IMR-90 (cell line): ENCODE data around the gene VCPKMT. TPM values are rescaled to one million over a fixed set of nuclear protein-coding genes. Genes with fewer than 3 reads are reported as not detected.

Source experiments
- ATAC-seq: fragments of 200-7000 bp; cut with Tn5 transposase; 2 replicates; pipeline ENCODE4 v1.9.1; 2020; ENCODE audit warnings: low read depth, mild to moderate bottlenecking, moderate library complexity
- BruUV-seq: library from RNA; stranded (reverse); fragments of 400-500 nt; replicated peaks from 2 replicates; lab custom pipeline; 2021; lab: Mats Ljungman, UMichigan
- CTCF ChIA-PET: fragments of 300-600 bp; formaldehyde crosslinking; extraction: SDS; loops from one replicate; lab custom pipeline; 2021; ENCODE audit warnings: antibody characterized with exemption; lab: Yijun Ruan, JAX
- POLR2A ChIA-PET: fragments of 300-600 bp; sonication (Branson Sonifier 250); formaldehyde crosslinking; loops from one replicate; lab custom pipeline; 2022; ENCODE audit warnings: antibody characterized with exemption; ENCODE audit not compliant: unreplicated experiment; lab: Charles Lee
- DNase-seq: peaks from one replicate; pipeline ENCODE4 v3.0.0; 2013
- H2AFZ ChIP-seq: replicated peaks from 2 replicates; pipeline ENCODE3; 2013; ENCODE audit warnings: low read length, mild to moderate bottlenecking; ENCODE audit not compliant: poor library complexity
- H2AK5ac ChIP-seq: 2 replicates; pipeline ENCODE4 v1.6.1; 2013; ENCODE audit warnings: low read depth, low read length, inconsistent platforms
- H2AK9ac ChIP-seq: replicated peaks from 2 replicates; pipeline ENCODE3; 2013; ENCODE audit warnings: mild to moderate bottlenecking, low read depth, low read length, moderate library complexity; ENCODE audit not compliant: poor library complexity
- H2BK120ac ChIP-seq: 2 replicates; pipeline ENCODE4 v1.6.1; 2013; ENCODE audit warnings: low read depth, low read length, inconsistent platforms
- H2BK15ac ChIP-seq: 3 replicates; pipeline ENCODE4 v1.6.1; 2013; ENCODE audit warnings: low read depth, low read length, inconsistent platforms
- H2BK20ac ChIP-seq: 2 replicates; pipeline ENCODE4 v1.6.1; 2013; ENCODE audit warnings: low read depth, mild to moderate bottlenecking, inconsistent platforms, low read length, moderate library complexity
- H2BK5ac ChIP-seq: 2 replicates; pipeline ENCODE4 v1.6.1; 2013; ENCODE audit warnings: mild to moderate bottlenecking, low read depth, low read length, inconsistent platforms; ENCODE audit not compliant: poor library complexity, severe bottlenecking
- H3K14ac ChIP-seq: replicated peaks from 2 replicates; pipeline ENCODE4 v1.6.1; 2013; ENCODE audit warnings: low read depth, low read length, inconsistent platforms
- H3K18ac ChIP-seq: 2 replicates; pipeline ENCODE4 v1.6.1; 2013; ENCODE audit warnings: low read depth, low read length, control low read depth
- H3K23ac ChIP-seq: 2 replicates; pipeline ENCODE4 v1.6.1; 2013; ENCODE audit warnings: low read depth, low read length, inconsistent platforms
- H3K27ac ChIP-seq: 2 replicates; pipeline ENCODE4 v1.5.1; 2013; ENCODE audit warnings: mild to moderate bottlenecking, control low read depth, low read length; ENCODE audit not compliant: insufficient read depth
- H3K27me3 ChIP-seq: 2 replicates; pipeline ENCODE4 v1.6.1; 2013; ENCODE audit warnings: low read length; ENCODE audit not compliant: control insufficient read depth, insufficient read depth
- H3K36me3 ChIP-seq: 2 replicates; pipeline ENCODE4 v1.6.1; 2013; ENCODE audit warnings: low read length, mixed read lengths; ENCODE audit not compliant: control insufficient read depth, insufficient read depth
- H3K4ac ChIP-seq: 2 replicates; pipeline ENCODE4 v1.6.1; 2013; ENCODE audit warnings: low read depth, low read length, inconsistent platforms
- H3K4me1 ChIP-seq: 2 replicates; pipeline ENCODE4 v1.6.1; 2013; ENCODE audit warnings: low read length, mixed read lengths; ENCODE audit not compliant: control insufficient read depth, insufficient read depth
- H3K4me2 ChIP-seq: 2 replicates; pipeline ENCODE4 v1.6.1; 2013; ENCODE audit warnings: low read depth, mild to moderate bottlenecking, control low read depth, low read length, moderate library complexity
- H3K4me3 ChIP-seq: 2 replicates; pipeline ENCODE4 v1.5.1; 2013; ENCODE audit warnings: low read depth, mild to moderate bottlenecking, control low read depth, low read length, moderate library complexity; ENCODE audit not compliant: insufficient read depth
- H3K56ac ChIP-seq: 2 replicates; pipeline ENCODE4 v1.6.1; 2013; ENCODE audit warnings: low read length, inconsistent platforms; ENCODE audit not compliant: insufficient read depth; ENCODE audit errors: extremely low read depth
- H3K79me1 ChIP-seq, 2 experiments: 2 replicates each; pipeline ENCODE4 v1.6.1; 2013; ENCODE audit warnings: low read length in 2 of 2, inconsistent platforms in 1 of 2, low read depth in 1 of 2
- H3K9ac ChIP-seq: 2 replicates; pipeline ENCODE4 v1.6.1; 2013; ENCODE audit warnings: low read depth, low read length, control low read depth
- H3K9me1 ChIP-seq: 2 replicates; pipeline ENCODE4 v1.6.1; 2013; ENCODE audit warnings: low read length, inconsistent platforms; ENCODE audit not compliant: insufficient read depth
- H3K9me3 ChIP-seq: 2 replicates; pipeline ENCODE4 v1.6.1; 2013; ENCODE audit warnings: low read length; ENCODE audit not compliant: control insufficient read depth, insufficient read depth
- H4K20me1 ChIP-seq: 2 replicates; pipeline ENCODE4 v1.6.1; 2013; ENCODE audit warnings: low read length, inconsistent platforms; ENCODE audit not compliant: insufficient read depth
- H4K5ac ChIP-seq: 2 replicates; pipeline ENCODE4 v1.6.1; 2013; ENCODE audit warnings: mild to moderate bottlenecking, low read depth, low read length, control low read depth
- H4K8ac ChIP-seq, 2 experiments: 2 replicates each; pipeline ENCODE4 v1.6.1; 2013; ENCODE audit warnings: low read depth in 2 of 2, low read length in 2 of 2, control low read depth in 1 of 2, inconsistent platforms in 1 of 2
- H4K91ac ChIP-seq: 2 replicates; pipeline ENCODE4 v1.6.1; 2013; ENCODE audit warnings: low read depth, low read length, inconsistent platforms; ENCODE audit not compliant: insufficient read depth
- NFE2L2 ChIP-seq: fragments of 150-350 bp; IDR thresholded peaks from 2 replicates; pipeline ENCODE4 v1.6.1; 2016; ENCODE audit warnings: low read depth, mild to moderate bottlenecking, low read length
- RCOR1 ChIP-seq: IDR thresholded peaks from 2 replicates; pipeline ENCODE4 v1.6.1; 2012; ENCODE audit warnings: mild to moderate bottlenecking, low read length, improper control_type of control experiment; ENCODE audit not compliant: insufficient replicate concordance
- RFX5 ChIP-seq: IDR thresholded peaks from 2 replicates; pipeline ENCODE4 v1.8.0; 2012; ENCODE audit warnings: low read depth, mild to moderate bottlenecking, low read length, moderate library complexity
- WGBS, 2 experiments: methylation state at CpG; one replicate each; pipeline versions ENCODE4 v1.1.5 to v1.1.7; 2013; ENCODE audit warnings: missing lambda C conversion rate in 2 of 2; ENCODE audit not compliant: insufficient read length in 1 of 2; ENCODE audit errors: extremely low coverage in 2 of 2; 5-methylcytosine and 5-hydroxymethylcytosine counted together
- dilution Hi-C: fragments of 300-500 bp; cut with HindIII; formaldehyde crosslinking; loops from one replicate; pipeline ENCODE4 v1.14.3; 2018; ENCODE audit warnings: low sequenced_read_pairs; ENCODE audit not compliant: unreplicated experiment
- in situ Hi-C: fragments of 300-500 bp; cut with MboI; formaldehyde crosslinking; loops from 3 replicates; pipeline ENCODE4 v1.14.3; 2019; ENCODE audit warnings: low sequenced_read_pairs, inconsistent platforms, mixed read lengths
- intact Hi-C: fragments of 100-400 bp; cut with micrococcal nuclease; formaldehyde crosslinking; loops from 2 replicates; pipeline ENCODE4 v1.10.0; 2022
- polyA plus RNA-seq, 3 experiments: library from polyadenylated mRNA; depleted of rRNA; stranded (reverse); fragments of >200 nt; gene quantifications; 2 replicates each; pipeline ENCODE4 v1.2.3, GENCODE V29; 2012; ENCODE audit warnings: low replicate concordance in 1 of 3
- total RNA-seq: library from RNA; depleted of rRNA; stranded (reverse); fragments of >200 nt; gene quantifications from 2 replicates; pipeline ENCODE4 v1.2.3, GENCODE V29; 2012
- TF ChIP-seq, protein P1 (sequence below): fragments of 150-350 bp; IDR thresholded peaks from 2 replicates; pipeline ENCODE4 v1.6.1; 2017; ENCODE audit warnings: mild to moderate bottlenecking, antibody characterized with exemption, low read length, low read depth

The VCPKMT gene
- total and polyA plus RNA-seq, 2 of the 4 experiments (the other 2 are of a cell fraction) = 2.5 to 4.7 TPM

DNA sequence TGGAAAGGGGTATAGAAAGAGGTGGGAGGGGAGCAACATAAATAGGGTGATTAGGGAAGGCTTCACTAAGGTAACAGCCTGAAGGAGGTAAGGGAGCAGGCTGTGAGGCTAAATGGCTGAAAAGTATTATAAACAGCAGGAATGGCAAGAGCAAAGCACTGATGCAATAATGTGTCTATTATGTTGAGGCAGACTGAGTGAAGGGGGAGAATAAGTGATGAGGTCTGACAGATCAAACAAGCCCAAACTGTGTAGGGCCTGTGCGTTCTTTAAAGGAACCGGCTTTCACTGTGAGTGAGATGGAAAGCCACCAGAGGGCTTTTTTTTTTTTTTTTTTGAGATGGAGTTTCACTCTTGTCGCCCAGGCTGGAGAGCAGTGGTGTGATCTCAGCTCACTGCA lies 6.7 kb upstream of the VCPKMT start:
- BruUV-seq = no TSS peak
- H3K79me1 ChIP-seq = no peaks in the 10 kb centered on the region; a peak in 2 of 4 replicates
- H4K5ac ChIP-seq = no peak overlapping the region
- H3K4me1 ChIP-seq = no peaks in the 10 kb centered on the region
- H3K4me3 ChIP-seq = no peak overlapping the region
- no peak overlapping the region for H2BK20ac ChIP-seq
- no peak overlapping the region for H2BK15ac ChIP-seq
- 100% methylated on average over 2 of the region's 3 CpGs; no CpG with 5 or more reads in 1 of the 2 experiments for WGBS, 2 experiments
- no peak overlapping the region for H3K23ac ChIP-seq
- no peak overlapping the region for H3K4me2 ChIP-seq
- H3K9me1 ChIP-seq = peaks cover 2% of the 10 kb centered on the region; the same call in 1 of the 2 replicates
- H3K27me3 ChIP-seq = no peaks in the 10 kb centered on the region
- TF ChIP-seq RFX5 (no peak), NFE2L2 (no peak), RCOR1 (no peak)
- TF ChIP-seq, protein P1, sequence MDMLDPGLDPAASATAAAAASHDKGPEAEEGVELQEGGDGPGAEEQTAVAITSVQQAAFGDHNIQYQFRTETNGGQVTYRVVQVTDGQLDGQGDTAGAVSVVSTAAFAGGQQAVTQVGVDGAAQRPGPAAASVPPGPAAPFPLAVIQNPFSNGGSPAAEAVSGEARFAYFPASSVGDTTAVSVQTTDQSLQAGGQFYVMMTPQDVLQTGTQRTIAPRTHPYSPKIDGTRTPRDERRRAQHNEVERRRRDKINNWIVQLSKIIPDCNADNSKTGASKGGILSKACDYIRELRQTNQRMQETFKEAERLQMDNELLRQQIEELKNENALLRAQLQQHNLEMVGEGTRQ = no peak
- no peak overlapping the region for H3K4ac ChIP-seq
- no peak overlapping the region for H3K9ac ChIP-seq
- ATAC-seq (no peak), DNase-seq (no peak)
- POLR2A ChIA-PET = no interaction called here
- H2BK120ac ChIP-seq = no peak overlapping the region
- H4K20me1 ChIP-seq = no peaks in the 10 kb centered on the region
- in situ Hi-C loops (no loop called here), dilution Hi-C loops (no loop called here), intact Hi-C loops (no loop called here)
- H4K91ac ChIP-seq = no peak overlapping the region
- H4K8ac ChIP-seq = no peak overlapping the region
- H3K27ac ChIP-seq = no peak overlapping the region
- no peak overlapping the region for H3K56ac ChIP-seq
- CTCF ChIA-PET = interaction anchor here (0.8 kb wide), 1 partner anchor 14 kb away, joined by 3 read pairs; no protein-coding TSS in a partner anchor
- no peak overlapping the region for H2BK5ac ChIP-seq
- no peak overlapping the region for H3K14ac ChIP-seq
- no peak overlapping the region for H3K18ac ChIP-seq
- no peaks in the 10 kb centered on the region for H3K9me3 ChIP-seq
- H2AK9ac ChIP-seq = no peak overlapping the region
- H2AFZ ChIP-seq = no peak overlapping the region
- no peak overlapping the region for H2AK5ac ChIP-seq
- peaks cover 12% of the 10 kb centered on the region for H3K36me3 ChIP-seq
